Thyroid gland (tissue), 4 donors: ENCODE results near the gene PRPF40B. TPM values are rescaled to one million over a fixed set of nuclear protein-coding genes. Genes with fewer than 3 reads are reported as not detected.
A peak's percentile ranks its signal among the peaks of the same experiment; 100 is the strongest.

Source experiments
- DNase-seq, 2 donors: peaks; one replicate each; pipeline ENCODE4 v3.0.0-alpha.2; 2019
- H3K27ac ChIP-seq, 3 donors: fragments of 200-600 bp; sonication (generic); 1 replicate in 2 of 3; 2 replicates in 1 of 3; pipeline ENCODE4 v1.5.1; 2016 to 2019; ENCODE audit warnings: mild to moderate bottlenecking in 1 of 3, moderate library complexity in 1 of 3
- H3K27me3 ChIP-seq: fragments of 200-600 bp; sonication (generic); one replicate; pipeline ENCODE4 v1.5.1; 2019
- H3K36me3 ChIP-seq, 2 donors: fragments of 200-600 bp; sonication (generic); one replicate each; pipeline ENCODE4 v1.5.1; 2016 to 2019
- H3K4me1 ChIP-seq, 2 donors: fragments of 200-600 bp; sonication (generic); one replicate each; pipeline ENCODE4 v1.5.1; 2017 to 2019
- H3K4me3 ChIP-seq, 3 donors: fragments of 200-600 bp; sonication (generic); replicated peaks in 1 of 3; 1 replicate in 2 of 3; 2 replicates in 1 of 3; pipeline ENCODE4 v1.5.1; 2016; ENCODE audit warnings: mild to moderate bottlenecking in 1 of 3
- H3K9me3 ChIP-seq: fragments of 200-600 bp; sonication (generic); one replicate; pipeline ENCODE4 v1.5.1; 2017
- POLR2A ChIP-seq, 2 donors: fragments of 450-650 bp; IDR thresholded peaks; one replicate each; pipeline ENCODE4 v1.6.1; 2017; ENCODE audit warnings: antibody characterized with exemption in 2 of 2, mild to moderate bottlenecking in 2 of 2, moderate library complexity in 1 of 2
- WGBS, 2 donors: methylation state at CpG; one replicate each; pipeline ENCODE4 v1.1.5; 2017; 5-methylcytosine and 5-hydroxymethylcytosine counted together
- intact Hi-C: fragments of 100-400 bp; cut with DNase I; formaldehyde crosslinking; loops from one replicate; pipeline ENCODE4 v1.15.1; 2023
- total RNA-seq, 4 donors: library from RNA; depleted of rRNA; stranded (reverse); fragments of >200 nt; gene quantifications; one replicate each; pipeline ENCODE4 v1.2.3, GENCODE V29; 2016
- TF ChIP-seq, protein P1 (sequence below), 6 experiments: fragments of 200-600 bp in 3 of 6; fragments of 450-650 bp in 3 of 6; sonication (generic) in 3 of 6; IDR thresholded peaks; one replicate each; pipeline ENCODE4 v1.5.1; 2016 to 2019; ENCODE audit warnings: antibody characterized with exemption in 6 of 6, mild to moderate bottlenecking in 2 of 6, inconsistent platforms in 1 of 6, moderate library complexity in 1 of 6

PRPF40B gene
- total RNA-seq, 4 donors from 2014 or later = 29.5 to 39.7 (median 34.4) TPM

DNA sequence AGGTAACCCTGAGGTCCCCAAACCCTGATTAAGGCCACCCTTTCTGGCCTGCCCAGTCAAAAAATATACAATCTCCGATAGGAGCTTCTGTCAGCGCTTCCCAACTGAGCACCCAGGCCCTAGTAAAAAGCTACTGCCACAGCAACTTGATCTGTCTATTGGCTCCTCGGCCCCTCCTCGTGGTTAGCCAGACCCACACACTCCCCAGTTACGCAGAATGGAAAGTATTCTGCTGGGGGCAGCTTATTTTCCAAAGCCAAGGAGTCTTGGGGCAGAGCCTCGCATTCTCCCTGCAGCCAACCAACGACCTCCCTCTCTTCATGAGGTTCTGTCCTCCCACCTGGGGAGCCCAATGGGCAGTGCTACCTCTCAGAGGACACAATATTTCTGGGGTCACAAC, 51.8 kb downstream of the PRPF40B start:
- peaks cover 47 to 57% of the 10 kb centered on the region in 2 donors for H3K4me1 ChIP-seq
- TF ChIP-seq POLR2A (IDR thresholded peaks at IDR 0.05) = no peak
- TF ChIP-seq, protein P1, sequence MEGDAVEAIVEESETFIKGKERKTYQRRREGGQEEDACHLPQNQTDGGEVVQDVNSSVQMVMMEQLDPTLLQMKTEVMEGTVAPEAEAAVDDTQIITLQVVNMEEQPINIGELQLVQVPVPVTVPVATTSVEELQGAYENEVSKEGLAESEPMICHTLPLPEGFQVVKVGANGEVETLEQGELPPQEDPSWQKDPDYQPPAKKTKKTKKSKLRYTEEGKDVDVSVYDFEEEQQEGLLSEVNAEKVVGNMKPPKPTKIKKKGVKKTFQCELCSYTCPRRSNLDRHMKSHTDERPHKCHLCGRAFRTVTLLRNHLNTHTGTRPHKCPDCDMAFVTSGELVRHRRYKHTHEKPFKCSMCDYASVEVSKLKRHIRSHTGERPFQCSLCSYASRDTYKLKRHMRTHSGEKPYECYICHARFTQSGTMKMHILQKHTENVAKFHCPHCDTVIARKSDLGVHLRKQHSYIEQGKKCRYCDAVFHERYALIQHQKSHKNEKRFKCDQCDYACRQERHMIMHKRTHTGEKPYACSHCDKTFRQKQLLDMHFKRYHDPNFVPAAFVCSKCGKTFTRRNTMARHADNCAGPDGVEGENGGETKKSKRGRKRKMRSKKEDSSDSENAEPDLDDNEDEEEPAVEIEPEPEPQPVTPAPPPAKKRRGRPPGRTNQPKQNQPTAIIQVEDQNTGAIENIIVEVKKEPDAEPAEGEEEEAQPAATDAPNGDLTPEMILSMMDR (IDR thresholded peaks at IDR 0.05) = no peak
- intact Hi-C loops = no loop called here
- H3K36me3 ChIP-seq = no peaks in the 10 kb centered on the region
- no peaks in the 10 kb centered on the region for H3K9me3 ChIP-seq
- peak overlapping the region; percentile 90 to 99 (median 96) for H3K27ac ChIP-seq
- DNase-seq = no peak
- H3K27me3 ChIP-seq = no peaks in the 10 kb centered on the region
- 75 to 93% methylated on average over 7 of the region's 7 CpGs for WGBS, 2 donors
- H3K4me3 ChIP-seq = no peak overlapping the region

DNA sequence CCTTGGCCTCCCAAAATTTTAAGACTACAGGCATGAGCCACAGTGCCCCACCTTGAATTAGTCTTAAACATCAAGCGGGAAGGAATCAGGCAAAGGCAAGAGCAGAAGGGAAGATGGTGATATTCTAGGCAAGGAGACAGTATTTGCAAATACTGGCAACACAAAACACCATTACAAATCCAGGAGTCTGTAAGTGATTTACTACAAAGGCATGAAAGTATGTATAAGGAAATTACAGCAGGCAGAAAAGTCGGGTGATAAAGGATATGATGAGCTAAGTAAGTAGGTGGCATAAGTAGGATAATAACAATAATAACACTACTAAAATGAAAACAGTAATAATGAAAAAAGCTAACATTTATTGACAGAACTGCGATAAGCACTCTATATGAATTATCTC, 55.4 kb downstream of the PRPF40B start:
- TF ChIP-seq POLR2A (IDR thresholded peaks at IDR 0.05) = no peak
- TF ChIP-seq, protein P1 (IDR thresholded peaks at IDR 0.05) = no peak
- DNase-seq = no peak
- no peak overlapping the region for H3K27ac ChIP-seq
- H3K9me3 ChIP-seq = no peaks in the 10 kb centered on the region
- H3K4me3 ChIP-seq = no peak overlapping the region
- no peaks in the 10 kb centered on the region for H3K36me3 ChIP-seq
- 87 to 91% methylated on average over 3 of the region's 3 CpGs for WGBS, 2 donors
- H3K4me1 ChIP-seq = peaks cover 22 to 31% of the 10 kb centered on the region in 2 donors
- intact Hi-C loops = no loop called here
- H3K27me3 ChIP-seq = no peaks in the 10 kb centered on the region

DNA sequence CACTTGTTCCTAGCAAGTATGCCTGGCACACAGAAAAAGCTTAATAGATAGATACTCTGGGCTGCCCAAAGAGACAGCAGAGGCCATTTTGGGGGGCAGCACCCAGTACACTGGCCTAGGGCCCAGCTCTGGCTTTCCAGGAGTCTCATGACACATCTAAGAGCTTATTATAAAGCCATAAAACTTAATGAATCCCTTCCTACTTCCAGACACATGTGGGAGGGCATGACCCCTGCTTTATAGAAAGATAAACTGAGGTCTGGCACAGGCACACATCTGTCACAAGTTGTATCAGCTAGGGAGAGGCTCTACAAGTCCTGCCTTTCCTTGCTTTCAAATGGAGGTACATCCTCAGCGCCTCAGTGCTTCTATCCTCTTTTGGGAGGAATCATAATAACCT, 56.7 kb downstream of the PRPF40B start:
- Histone ChIP-seq H3K27me3 (no peaks in the 10 kb centered on the region), H3K9me3 (no peaks in the 10 kb centered on the region), H3K4me1 (peaks cover 14 to 31% of the 10 kb centered on the region in 2 donors), H3K4me3 (no peak overlapping the region), H3K27ac (no peak overlapping the region), H3K36me3 (no peaks in the 10 kb centered on the region)
- DNase-seq = no peak
- TF ChIP-seq, protein P1 (IDR thresholded peaks at IDR 0.05) = no peak
- no peak for TF ChIP-seq POLR2A (IDR thresholded peaks at IDR 0.05)
- WGBS, 2 donors = 92 to 94% methylated on average over 1 of the region's 1 CpG
- intact Hi-C loops = no loop called here

DNA sequence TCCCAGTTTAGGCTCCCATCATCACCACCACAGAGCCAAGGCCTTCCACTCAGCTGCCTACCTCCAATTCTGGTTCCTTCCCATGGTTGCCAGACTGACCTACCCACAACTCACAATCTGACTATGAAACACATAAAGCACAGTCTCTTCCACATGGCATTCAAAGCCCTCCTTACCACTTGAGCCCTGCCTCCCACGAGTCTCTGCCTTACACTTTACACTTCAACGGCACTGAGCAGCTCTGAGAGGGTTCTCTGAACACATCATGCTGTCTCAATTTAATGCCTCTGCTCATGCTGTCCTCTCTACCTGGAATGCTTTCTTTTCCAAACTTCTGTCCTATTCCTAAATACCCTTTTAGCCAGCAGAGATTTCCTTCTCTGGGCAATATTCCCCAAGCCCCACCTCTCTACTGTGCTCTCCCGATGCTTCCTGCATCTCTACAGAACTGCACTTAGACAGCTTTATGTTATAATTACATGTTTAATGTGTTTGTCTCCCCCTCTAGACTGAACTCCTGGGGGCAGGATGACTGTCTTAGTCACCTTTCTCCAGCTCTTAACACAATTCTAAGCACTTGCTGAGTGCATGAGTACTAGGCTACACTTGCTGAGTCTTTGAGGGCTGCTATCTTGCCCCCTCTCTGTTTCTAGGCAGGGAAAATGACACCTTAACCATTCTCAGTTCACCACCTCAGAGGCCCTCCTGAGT, 60.4 kb downstream of the PRPF40B start:
- H3K4me1 ChIP-seq = peaks cover 28 to 46% of the 10 kb centered on the region in 2 donors
- peak in 1 of 2 donors; percentile 35 for DNase-seq
- H3K27ac ChIP-seq = peak overlapping the region in 1 of 3 donors; percentile 4
- H3K27me3 ChIP-seq = no peaks in the 10 kb centered on the region
- H3K36me3 ChIP-seq = no peaks in the 10 kb centered on the region
- H3K9me3 ChIP-seq = no peaks in the 10 kb centered on the region
- TF ChIP-seq POLR2A (IDR thresholded peaks at IDR 0.05) = no peak
- TF ChIP-seq, protein P1 (IDR thresholded peaks at IDR 0.05) = no peak
- no peak overlapping the region for H3K4me3 ChIP-seq
- WGBS, 2 donors = 17 to 44% methylated on average over 3 of the region's 3 CpGs
- intact Hi-C loops = no loop called here

DNA sequence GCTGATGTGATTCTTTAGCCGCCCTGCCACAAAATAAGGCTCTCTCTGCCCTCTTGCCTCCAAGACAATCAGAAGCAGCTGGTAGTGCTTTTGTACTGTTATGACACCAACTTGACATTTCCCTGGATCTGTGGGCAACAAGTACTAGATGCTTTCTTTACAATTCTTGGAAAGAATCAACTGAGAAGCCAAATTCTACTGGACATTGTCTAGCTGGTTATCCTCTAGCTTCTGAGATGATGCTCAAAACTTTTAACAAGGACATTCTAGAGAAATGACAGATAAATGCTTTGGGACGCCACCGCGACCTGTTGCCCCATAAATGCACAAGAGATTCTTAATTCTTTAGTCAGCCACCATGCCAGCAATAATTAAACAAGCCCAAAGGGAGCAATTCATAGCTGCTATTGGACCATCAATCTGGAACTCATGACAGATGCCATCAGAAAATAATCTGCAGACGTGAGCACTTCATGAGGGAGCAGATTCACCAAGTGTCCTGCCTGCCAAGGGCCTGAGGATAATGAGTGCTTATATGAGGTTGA, 61.0 kb downstream of the PRPF40B start:
- WGBS, 2 donors = 83% methylated on average over 5 of the region's 5 CpGs
- TF ChIP-seq, protein P1 (IDR thresholded peaks at IDR 0.05) = no peak
- TF ChIP-seq POLR2A (IDR thresholded peaks at IDR 0.05) = no peak
- no peaks in the 10 kb centered on the region for H3K36me3 ChIP-seq
- intact Hi-C loops = no loop called here
- no peak for DNase-seq
- peak overlapping the region in 1 of 3 donors; percentile 4 for H3K27ac ChIP-seq
- no peak overlapping the region for H3K4me3 ChIP-seq
- peaks cover 34 to 53% of the 10 kb centered on the region in 2 donors for H3K4me1 ChIP-seq
- H3K9me3 ChIP-seq = no peaks in the 10 kb centered on the region
- H3K27me3 ChIP-seq = no peaks in the 10 kb centered on the region
